GM18907 (cell line): ENCODE results near the gene ZC3H15.
"Not testable (repeated sequence)": the region's sequence is repeated elsewhere in the genome, so short reads cannot be mapped to it uniquely, and the experiment has no call there.

Source experiments
- ATAC-seq: cut with Tn5 transposase; IDR thresholded peaks from one replicate; pipeline ENCODE4 v1.9.1; 2021; ENCODE audit warnings: mild to moderate bottlenecking, moderate library complexity; ENCODE audit not compliant: unreplicated experiment

ZC3H15 gene

DNA sequence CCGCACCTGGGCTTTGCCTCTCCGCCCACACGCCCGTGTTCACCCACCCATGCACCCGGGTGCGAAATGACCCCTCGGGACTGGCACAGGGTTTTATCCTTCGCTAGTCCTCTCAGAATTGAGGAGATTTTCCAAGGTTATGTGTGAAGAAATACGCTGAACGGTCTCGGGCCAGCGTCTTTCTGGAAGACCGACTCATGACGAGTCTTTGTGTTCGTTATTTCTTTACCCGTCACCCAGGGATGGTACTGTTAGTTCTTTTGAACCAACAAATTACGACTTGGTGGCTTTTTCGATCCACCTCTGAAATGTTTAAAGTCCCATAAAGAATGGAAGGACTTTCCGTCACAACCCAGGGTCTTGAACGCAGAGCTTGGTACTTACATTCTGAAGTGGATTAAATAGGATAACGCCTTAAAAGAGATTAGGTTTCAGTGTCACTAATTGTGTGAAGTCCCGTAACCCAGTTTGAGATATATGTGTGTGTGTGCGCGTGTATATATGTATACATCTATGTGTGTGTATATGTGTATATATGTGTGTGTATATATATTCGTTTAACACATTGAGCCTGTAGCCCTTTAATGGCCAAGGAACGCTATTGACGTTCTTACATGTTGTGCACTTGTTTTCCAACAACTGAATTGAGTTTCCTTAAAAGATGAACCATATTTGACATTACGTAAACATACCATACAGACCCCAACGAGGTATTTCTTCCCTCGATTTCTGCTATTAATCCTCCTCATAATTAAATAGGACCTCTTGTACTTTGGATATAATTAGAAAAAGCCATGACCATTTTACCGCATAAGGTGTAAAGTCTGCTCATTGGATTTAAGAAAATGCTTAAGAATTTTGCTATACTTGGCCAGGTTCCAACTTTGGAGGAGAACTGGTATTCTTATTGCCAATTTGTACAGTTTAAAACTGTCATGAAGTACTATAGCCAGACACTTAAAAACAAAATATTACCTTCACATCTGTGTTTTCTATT lies 889 bp downstream of the ZC3H15 start:
- ATAC-seq: no peak

DNA sequence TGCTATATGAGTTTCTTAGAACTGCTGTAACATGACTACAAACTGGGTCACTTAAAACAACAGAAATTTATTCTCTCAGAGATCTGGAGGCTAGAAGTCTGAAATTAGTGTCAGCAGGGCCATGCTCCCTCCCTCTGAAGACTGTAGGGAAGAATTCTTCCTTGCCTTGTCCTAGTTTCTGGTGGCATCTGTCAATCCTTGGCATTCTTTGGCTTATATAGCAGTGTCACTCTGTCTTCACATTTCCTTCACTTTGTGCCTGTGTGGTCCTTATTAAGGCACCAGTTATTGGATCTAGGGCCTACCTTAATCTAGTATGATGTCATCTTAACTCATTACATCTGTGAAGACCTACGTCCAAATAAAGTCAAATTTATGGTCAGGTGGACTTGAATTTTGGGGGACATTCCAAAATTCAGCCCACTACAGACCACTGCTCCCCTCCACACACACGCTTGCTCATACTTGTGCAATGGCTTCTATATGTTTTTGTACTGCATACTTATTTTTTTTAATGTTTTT lies 7.6 kb downstream of the ZC3H15 start:
- no peak for ATAC-seq

DNA sequence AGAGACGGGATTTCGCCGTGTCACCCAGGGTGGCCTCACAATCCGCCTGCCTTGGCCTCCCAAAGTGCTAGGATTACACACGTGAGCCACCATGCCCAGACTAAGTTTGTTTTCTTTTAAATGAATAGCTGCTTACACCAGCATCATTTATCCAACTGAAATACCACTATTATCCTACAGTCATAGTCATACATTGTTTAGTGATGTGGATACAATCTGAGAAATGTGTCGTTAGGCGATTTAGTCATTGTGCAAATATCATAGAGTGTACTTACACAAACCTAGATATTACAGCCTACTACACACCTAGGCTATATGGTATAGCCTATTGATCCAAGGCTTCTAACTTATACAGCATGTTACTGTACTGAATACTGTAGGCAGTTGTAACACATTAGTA lies 10.3 kb downstream of the ZC3H15 start:
- no peak for ATAC-seq

DNA sequence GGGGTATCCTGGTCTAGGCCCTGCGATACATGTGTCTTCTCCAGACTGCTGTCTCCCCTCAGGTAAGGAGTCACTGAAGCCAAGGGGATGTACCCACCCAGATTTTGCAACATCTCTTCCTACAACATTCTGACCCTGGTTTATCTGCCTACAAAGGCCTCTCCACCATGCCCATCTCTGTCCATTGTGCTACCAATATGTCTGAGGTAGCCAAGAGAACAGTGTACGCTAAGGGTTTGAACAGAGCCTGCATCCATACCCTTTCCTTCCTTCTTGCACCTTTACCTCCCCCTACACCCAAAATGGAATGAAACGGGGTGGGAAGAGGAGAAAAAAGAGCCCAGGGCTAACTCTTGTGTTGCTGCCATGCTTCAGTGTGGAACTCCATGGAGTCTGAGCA lies 11.9 kb downstream of the ZC3H15 start:
- no peak for ATAC-seq

DNA sequence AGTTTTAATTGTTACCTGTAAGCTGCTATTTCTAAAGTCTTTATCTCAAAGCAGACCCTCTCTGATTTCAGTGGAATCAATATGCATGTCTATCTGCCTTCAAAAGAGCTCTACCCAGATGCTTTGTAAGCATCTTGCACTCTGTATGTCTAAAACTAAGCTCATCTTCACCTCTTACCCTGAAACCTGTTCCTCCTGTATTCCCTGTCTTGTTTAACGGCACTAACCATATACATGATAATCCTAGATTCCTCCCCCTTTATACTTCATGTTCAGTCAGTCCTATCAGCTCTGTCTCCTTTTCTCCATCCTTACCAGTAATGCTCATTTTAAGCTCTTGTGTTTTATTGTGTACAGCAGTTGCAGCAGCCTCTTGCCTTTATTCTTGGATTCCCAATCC lies 12.8 kb downstream of the ZC3H15 start:
- ATAC-seq: no peak

DNA sequence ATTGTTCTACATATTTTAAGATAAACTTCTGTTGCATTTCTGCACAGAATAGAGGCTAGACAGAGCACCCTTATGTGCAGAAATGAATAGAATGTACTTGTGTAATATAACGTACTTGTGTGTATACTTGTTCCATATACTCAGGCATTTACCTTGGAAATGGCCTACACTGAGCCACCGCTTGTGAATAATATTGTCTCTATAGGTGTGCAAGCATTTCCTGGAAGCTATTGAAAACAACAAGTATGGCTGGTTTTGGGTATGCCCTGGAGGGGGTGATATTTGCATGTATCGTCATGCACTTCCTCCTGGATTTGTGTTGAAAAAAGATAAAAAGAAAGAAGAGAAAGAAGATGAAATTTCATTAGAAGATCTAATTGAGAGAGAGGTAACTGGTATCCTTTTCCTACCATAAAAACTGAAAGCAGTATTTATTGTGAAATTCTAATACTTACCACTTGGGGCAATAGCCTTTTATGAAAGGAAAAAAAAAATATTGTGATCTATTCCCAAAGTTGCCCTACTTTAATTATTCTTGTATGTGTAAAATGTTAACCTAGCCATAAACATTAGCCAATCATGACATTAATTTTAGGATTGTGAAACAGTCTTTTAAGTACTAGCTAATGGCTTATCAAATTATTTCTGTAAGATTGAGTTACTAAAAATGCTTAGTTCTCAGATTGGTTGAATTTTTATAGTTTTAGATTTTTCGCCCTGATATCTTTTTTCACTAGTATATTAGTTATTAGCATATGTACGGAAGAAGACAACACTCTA lies 18.0 kb downstream of the ZC3H15 start:
- ATAC-seq: peak; percentile 62

DNA sequence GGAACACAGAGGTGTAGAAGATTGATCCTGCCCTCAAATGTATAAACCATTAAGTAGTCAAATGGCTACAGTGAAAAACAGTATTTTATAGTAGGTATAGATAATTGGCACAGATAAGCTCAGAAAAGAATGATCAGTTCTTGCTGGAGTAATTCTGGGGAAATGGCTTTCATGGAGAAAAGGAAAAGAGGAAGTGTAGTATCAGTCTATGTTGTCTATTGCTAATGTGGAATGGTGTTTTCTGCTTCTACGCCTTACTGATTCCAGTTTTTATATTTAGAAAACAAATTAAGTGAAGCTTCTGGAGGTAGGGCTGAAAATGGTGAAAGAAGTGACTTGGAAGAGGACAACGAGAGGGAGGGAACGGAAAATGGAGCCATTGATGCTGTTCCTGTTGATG lies 22.2 kb downstream of the ZC3H15 start:
- no peak for ATAC-seq

DNA sequence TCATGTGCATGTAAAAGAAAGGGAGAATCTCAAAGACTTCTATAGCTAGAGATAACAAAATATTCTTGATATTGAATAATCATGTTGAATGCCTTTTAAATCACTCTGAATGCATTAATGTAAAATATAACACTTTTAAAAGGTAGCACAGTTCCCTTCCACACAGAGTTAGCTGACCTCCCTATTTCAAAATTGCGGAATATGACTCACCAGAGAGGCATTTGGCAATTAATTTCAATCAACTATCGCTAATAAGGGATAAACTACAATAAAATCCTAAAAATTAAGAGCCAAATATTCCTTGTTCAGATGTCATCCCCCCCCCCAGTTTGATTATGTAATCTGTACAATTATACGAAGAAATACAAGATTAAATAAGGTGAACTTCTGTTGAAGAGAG lies 29.3 kb downstream of the ZC3H15 start:
- ATAC-seq: no peak

DNA sequence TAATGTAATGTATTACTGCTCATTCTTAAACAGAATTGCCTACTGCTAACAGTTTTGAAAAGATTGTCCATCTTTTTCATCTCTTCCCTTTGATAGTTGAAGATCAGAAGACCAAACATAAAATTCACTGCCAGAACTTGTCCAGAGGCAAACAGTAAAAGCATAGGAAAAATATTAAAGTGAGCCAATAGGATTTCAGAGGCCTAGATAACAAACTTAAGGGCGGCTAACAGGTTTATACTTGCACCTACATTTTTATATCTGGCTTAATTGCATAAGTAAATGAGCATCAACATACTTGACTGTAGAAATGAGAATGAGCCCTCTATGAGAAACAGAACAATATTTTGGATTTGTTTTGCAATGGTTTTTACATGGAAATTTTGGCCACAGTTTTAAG lies 30.3 kb downstream of the ZC3H15 start:
- no peak for ATAC-seq

DNA sequence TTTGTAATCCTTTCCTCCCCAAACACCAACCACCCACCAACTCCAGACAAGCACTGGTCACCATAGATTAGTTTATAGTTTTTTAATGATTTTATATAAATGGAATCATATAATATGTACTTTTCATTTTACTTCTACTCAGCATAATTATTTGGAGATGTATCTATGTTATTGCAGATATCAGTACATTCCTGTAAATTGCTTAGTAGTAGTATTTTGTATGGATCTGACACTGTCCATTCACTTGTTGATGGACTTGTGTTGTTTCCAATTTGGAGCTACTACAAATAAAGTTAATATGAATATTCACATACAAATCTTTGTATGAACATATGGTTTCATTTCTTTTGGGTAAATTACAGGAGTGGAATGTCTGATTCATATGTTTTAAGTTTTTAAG lies 31.0 kb downstream of the ZC3H15 start:
- no peak for ATAC-seq

DNA sequence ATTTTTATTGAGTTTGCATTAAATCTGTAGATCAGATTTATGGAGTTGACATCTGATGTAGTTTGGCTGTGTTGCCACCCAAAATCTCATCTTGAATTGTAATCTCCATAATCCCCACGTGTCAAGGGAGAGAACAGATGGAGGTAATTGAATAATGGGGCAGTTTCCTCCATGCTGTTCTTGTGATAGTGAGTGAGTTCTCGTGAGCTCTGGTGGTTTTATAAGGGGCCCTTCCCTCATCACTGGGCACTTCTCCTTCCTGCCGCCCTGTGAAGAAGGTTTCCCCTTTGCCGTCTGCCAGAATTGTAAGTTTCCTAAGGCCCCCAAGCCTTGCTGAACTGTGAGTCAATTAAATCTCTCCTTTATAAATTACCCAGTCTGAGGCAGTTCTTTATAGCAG lies 32.2 kb downstream of the ZC3H15 start:
- no peak for ATAC-seq

DNA sequence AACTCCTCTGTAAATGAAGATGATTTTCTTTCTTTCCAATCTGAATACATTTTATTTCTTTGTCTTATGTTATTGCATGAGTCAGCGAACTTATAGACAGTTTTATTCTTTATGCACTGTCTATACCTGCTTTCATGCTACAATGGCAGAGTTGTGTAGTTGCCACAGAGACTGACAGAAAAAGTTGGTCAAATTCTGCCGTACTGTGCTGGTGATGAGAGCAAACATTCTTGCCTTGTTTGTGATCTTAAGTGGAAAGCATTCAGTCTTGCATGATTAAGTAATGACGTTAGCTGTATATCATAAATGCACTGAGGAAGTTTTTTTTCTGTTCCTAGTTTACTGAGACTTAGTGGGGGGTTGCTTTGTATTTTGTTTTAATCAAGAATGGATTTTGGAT lies 32.9 kb downstream of the ZC3H15 start:
- no peak for ATAC-seq

DNA sequence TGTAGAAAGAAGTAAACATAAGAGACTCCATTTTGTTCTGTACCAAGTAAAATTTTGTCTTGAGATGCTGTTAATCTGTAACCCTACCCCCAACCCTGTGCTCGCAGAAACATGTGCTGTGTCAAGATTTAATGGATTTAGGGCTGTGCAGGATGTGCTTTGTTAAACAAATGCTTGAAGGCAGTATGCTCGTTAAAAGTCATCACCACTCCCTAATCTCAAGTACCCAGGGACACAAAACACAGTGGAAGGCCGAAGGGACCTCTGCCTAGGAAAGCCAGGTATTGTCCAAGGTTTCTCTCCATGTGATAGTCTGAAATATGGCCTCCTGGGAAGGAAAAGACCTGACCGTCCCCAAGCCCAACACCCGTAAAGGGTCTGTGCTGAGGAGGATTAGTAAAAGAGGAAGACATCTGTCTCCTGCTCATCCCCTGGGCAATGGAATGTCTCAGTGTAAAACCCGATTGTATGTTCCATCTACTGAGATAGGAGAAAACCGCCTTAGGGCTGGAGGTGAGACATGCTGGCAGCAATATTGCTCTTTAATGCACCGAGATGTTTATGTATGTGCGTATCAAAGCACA lies 35.6 kb downstream of the ZC3H15 start:
- not testable (repeated sequence) for ATAC-seq

DNA sequence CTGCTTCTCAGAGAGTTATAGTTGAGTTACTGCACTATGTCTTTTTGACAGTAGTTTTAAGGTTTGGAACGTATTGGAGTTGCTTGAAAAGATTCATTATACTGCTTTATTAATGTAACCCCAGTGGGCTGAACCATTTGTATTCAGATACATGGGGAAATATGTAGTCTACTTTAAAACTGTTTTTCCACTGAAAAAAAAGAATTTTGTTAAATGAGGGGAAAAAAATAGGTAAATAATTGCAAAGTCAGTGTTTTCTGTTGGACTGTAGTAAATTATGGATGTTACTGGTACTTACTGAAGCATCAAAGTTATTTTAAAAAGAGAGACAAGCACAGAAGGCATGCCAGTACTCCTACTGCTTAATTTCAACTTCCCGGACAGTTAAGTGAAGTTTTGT lies 36.4 kb downstream of the ZC3H15 start:
- ATAC-seq: no peak

DNA sequence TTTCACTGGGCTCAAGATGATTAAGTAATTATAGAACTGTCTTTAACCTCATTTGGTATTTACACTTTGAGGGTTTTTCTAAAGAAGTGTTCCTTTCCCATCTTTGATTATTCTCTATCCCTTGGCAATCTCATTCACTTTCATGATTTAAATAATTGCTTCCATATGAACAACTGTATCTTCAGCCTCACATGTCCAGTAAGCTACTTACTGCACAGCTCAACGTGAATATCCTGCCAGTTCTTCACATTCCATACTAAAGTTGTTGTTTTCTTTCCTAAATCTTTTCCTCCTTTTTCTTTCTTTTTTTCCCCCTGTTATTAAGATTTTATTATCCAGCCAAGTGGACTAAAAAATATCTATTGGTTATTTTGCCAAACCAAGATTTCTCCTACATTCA lies 37.7 kb downstream of the ZC3H15 start:
- ATAC-seq: no peak

DNA sequence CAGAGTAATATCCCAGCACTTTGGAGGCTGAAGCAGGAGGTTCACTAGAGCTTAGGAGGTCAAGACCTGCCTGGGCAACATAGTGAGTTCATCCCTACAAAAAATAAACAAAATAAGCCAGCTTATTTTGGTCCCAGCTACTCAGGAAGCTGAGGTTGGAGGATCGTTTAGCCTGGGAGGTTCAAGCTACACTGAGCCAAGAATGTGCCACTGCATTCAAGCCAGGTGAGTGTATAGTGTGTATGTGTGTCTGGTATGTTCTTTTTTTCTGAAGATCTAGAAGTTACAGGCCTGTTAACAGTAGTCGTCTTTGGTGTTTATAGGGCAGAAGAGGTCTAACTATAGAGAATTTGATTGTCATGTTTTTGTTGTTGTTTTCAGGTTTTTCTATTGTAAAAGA lies 40.2 kb downstream of the ZC3H15 start:
- no peak for ATAC-seq

DNA sequence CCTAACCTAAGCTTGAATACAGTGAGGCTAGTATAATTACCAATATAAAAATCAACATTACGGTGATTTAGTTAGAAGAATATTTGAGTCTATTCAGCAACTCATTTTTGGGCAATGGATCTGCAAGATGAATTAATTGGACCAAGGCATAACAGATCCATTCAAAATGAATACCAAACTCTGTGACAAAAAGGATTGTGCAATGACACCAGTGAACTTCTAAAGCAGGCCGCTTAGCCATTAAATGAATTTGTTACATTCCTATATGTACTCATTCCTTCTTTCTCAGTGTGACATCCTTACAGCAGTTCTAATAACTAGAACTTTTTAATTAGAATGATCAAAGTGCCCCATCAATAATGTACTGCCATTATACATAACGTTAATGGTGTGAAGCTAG lies 44.3 kb downstream of the ZC3H15 start:
- no peak for ATAC-seq

DNA sequence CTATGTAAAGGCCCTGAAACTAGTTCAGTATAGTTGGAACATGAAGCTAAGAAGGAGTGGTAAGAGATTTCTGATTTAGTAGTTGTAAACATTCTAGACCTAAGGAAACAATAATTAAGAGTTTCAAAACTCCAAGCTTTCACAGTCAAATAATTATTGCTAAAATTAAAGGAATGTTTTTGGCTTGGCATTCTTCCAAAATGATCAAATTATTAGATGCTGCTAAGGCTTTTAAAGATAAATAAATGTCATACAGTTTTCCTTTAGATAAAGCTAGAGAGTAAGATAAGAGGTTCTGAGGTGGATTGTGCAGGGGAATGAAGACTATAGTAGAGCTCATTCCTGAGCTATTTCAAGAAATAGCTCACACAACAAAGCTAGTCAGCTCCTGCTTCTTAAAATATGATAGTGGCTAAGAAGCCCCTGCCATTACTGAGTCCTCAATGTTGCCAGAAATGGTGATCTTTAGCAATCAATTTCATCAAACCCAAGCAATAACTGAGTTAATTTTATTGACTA lies 45.3 kb downstream of the ZC3H15 start:
- no peak for ATAC-seq

DNA sequence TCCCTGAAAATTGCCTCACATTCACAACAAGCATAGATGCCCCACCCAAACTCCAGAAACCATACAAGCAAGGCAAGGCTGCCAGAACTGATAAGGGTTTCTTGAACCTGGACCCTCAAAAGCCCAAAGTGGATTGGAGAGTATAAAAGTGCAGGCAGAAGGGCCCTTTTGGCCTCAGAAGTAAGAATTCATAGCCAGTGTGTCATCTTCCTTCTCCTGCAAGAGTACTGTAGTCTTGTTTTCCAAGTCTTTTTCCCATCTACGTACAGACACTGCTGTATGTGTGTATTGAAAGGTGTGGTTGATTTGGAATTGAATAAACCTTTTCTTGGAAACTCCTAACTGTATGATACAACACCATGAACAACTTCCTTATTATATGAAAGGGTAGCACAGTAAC lies 46.8 kb downstream of the ZC3H15 start:
- ATAC-seq: no peak

DNA sequence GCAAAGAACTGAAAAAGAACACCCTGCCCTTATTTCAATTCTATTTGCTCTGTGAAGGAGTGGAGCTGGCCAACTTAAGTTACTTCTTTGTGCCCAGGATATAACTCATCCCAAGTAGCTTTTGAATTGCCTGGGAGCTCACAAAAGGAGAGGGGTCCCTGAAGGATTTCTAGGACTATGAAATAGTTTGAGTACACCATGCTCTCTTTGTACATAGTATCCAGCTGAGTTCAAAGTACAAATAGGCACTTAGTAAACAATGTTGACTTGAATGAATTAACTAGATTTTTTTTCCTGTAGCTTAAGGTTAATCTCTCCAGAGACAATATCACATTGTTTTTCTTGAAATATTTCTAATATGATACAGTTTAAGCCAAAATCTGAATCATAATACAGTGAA lies 47.7 kb downstream of the ZC3H15 start:
- no peak for ATAC-seq

DNA sequence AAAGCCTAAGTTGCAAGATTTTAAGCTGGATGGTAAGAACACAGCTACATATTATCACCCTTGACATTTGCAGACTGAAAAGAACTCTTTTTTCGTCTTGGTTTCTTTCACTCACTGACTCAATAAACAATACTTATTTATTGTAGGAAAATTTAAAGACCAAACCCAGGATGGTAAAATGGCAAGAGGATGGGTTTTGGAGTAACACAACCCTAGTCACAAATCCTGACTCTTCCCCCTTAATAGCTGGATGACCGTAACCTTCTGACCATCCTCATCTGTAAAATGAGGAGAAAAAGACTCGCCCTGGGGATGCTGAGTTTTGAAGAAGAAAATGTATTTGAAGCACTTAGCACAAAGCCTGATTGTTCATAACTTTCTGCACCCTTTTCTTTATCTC lies 48.3 kb downstream of the ZC3H15 start:
- no peak for ATAC-seq
